CD4-positive, alpha-beta T cell (primary cell): ENCODE measurements around the gene PI4KA. TPM values are rescaled to one million over a fixed set of nuclear protein-coding genes. Genes with fewer than 3 reads are reported as not detected.

ENCODE experiments used
- ATAC-seq: fragments of 200-7000 bp; cut with Tn5 transposase; one replicate; pipeline ENCODE4 v1.10.0; 2022; ENCODE audit warnings: mild to moderate bottlenecking; ENCODE audit not compliant: poor library complexity
- CTCF ChIA-PET: fragments of 350-600 bp; sonication (Branson Sonifier 250); formaldehyde crosslinking; loops from one replicate; lab custom pipeline; 2021; ENCODE audit warnings: antibody characterized with exemption, inconsistent platforms; lab: Charles Lee
- POLR2A ChIA-PET: fragments of 350-600 bp; sonication (Branson Sonifier 250); formaldehyde crosslinking; loops from one replicate; lab custom pipeline; 2021; ENCODE audit warnings: antibody characterized with exemption, inconsistent platforms; lab: Charles Lee
- DNase-seq, 14 experiments: peaks; one replicate each; pipeline ENCODE4 v3.0.0-alpha.2; 2013 to 2020; ENCODE audit warnings: mixed read lengths in 2 of 14
- H3K27ac ChIP-seq, 2 donors: one replicate each; pipeline versions ENCODE4 v1.5.1 to v1.7.0; 2013; ENCODE audit warnings: low read length in 2 of 2, low read depth in 1 of 2, mild to moderate bottlenecking in 1 of 2
- H3K27me3 ChIP-seq, 2 experiments: 1 replicate in 1 of 2; 2 replicates in 1 of 2; pipeline versions ENCODE4 v1.6.1 to v1.7.0; 2013; ENCODE audit warnings: low read length in 2 of 2, control low read depth in 1 of 2, mild to moderate bottlenecking in 1 of 2, moderate library complexity in 1 of 2; ENCODE audit not compliant: insufficient read depth in 2 of 2, control insufficient read depth in 1 of 2
- H3K36me3 ChIP-seq: one replicate; pipeline ENCODE4 v1.6.1; 2013; ENCODE audit warnings: low read length, control low read depth; ENCODE audit not compliant: insufficient read depth
- H3K4me1 ChIP-seq: one replicate; pipeline ENCODE4 v1.6.1; 2013; ENCODE audit warnings: low read length, control low read depth; ENCODE audit not compliant: insufficient read depth
- H3K4me3 ChIP-seq: one replicate; pipeline ENCODE4 v1.5.1; 2013; ENCODE audit warnings: mild to moderate bottlenecking, low read length, moderate library complexity
- H3K9me3 ChIP-seq, 2 experiments: 1 replicate in 1 of 2; 2 replicates in 1 of 2; pipeline versions ENCODE4 v1.6.1 to v1.7.0; 2013; ENCODE audit warnings: low read length in 2 of 2, mild to moderate bottlenecking in 2 of 2, control low read depth in 1 of 2, moderate library complexity in 1 of 2; ENCODE audit not compliant: control insufficient read depth in 1 of 2, insufficient read depth in 1 of 2
- H3K27ac Mint-ChIP-seq: one replicate; pipeline ENCODE4 v1.8.0; 2020; ENCODE audit warnings: mixed read lengths
- H3K27me3 Mint-ChIP-seq: one replicate; pipeline ENCODE4 v1.8.0; 2021; ENCODE audit warnings: mixed read lengths
- H3K36me3 Mint-ChIP-seq: one replicate; pipeline ENCODE4 v1.8.0; 2021; ENCODE audit warnings: low read depth, mixed read lengths
- H3K4me1 Mint-ChIP-seq: one replicate; pipeline ENCODE4 v1.8.0; 2021; ENCODE audit warnings: low read depth, mixed read lengths
- H3K4me3 Mint-ChIP-seq: one replicate; pipeline ENCODE4 v1.8.0; 2020; ENCODE audit warnings: mild to moderate bottlenecking, mixed read lengths
- H3K9me3 Mint-ChIP-seq: one replicate; pipeline ENCODE4 v1.8.0; 2020; ENCODE audit warnings: mixed read lengths
- intact Hi-C, 2 experiments: fragments of 100-400 bp; cut with DNase I in 1 of 2; cut with micrococcal nuclease in 1 of 2; formaldehyde crosslinking; loops; one replicate each; pipeline versions ENCODE4 v1.15.1 to v1.9.0; 2023 to 2025; cut with DNase I, micrococcal nuclease
- total RNA-seq, 174 experiments: library from RNA in 2 of 174; stranded (reverse) in 2 of 174; gene quantifications; one replicate each; pipeline ENCODE4 v1.2.3 and lab custom pipeline; 2021 to 2026
- TF ChIP-seq, protein P1 (sequence below): fragments of 200-600 bp; IDR thresholded peaks from one replicate; pipeline ENCODE4 v1.8.0; 2022; ENCODE audit warnings: antibody characterized with exemption, mild to moderate bottlenecking

The PI4KA gene
- total RNA-seq, 2 experiments from 2014 or later, result 137 to 146 TPM

DNA sequence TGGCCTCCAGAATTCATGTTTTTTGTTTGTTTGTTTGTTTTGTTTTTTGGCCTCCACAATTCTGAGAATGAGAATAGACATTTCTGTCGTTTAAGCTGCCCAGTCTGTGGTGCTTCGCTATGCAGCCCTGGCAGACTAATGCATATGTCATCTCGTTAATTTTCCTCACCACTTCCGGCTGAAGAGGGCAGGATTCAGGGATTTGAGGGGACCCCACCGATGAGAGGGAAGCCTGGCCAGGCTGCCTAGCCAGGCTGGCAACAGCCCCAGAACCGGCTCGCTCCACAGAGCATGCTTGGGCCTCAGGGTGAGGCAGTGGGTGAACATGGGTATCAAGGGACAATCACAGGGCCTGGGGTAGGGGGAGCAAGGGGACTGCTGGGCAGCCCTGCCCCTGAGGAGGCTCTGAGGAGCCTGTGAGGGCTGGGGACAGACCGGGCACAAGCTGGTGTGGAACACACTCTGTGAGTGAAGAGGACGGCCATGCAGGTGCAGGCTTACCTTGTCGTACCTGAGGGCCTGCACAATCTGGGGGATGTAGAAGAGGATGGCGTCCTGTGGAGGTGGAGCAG, 132.5 kb downstream of the PI4KA start:
- CTCF ChIA-PET, result no interaction called here
- Mint-ChIP-seq H3K4me3 (no peak overlapping the region), H3K27ac (no peak overlapping the region), H3K9me3 (no peaks in the 10 kb centered on the region), H3K36me3 (peaks cover 62% of the 10 kb centered on the region), H3K27me3 (no peaks in the 10 kb centered on the region), H3K4me1 (no peaks in the 10 kb centered on the region)
- H3K36me3 ChIP-seq, result peaks cover 55% of the 10 kb centered on the region
- H3K4me3 ChIP-seq, result no peak overlapping the region
- DNase-seq (no peak), ATAC-seq (no peak)
- no peaks in the 10 kb centered on the region for H3K9me3 ChIP-seq
- POLR2A ChIA-PET, result no interaction called here
- H3K4me1 ChIP-seq, result no peaks in the 10 kb centered on the region
- intact Hi-C loops, result no loop called here
- TF ChIP-seq, protein P1, sequence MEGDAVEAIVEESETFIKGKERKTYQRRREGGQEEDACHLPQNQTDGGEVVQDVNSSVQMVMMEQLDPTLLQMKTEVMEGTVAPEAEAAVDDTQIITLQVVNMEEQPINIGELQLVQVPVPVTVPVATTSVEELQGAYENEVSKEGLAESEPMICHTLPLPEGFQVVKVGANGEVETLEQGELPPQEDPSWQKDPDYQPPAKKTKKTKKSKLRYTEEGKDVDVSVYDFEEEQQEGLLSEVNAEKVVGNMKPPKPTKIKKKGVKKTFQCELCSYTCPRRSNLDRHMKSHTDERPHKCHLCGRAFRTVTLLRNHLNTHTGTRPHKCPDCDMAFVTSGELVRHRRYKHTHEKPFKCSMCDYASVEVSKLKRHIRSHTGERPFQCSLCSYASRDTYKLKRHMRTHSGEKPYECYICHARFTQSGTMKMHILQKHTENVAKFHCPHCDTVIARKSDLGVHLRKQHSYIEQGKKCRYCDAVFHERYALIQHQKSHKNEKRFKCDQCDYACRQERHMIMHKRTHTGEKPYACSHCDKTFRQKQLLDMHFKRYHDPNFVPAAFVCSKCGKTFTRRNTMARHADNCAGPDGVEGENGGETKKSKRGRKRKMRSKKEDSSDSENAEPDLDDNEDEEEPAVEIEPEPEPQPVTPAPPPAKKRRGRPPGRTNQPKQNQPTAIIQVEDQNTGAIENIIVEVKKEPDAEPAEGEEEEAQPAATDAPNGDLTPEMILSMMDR, result no peak
- H3K27ac ChIP-seq, result no peak overlapping the region
- no peaks in the 10 kb centered on the region for H3K27me3 ChIP-seq

DNA sequence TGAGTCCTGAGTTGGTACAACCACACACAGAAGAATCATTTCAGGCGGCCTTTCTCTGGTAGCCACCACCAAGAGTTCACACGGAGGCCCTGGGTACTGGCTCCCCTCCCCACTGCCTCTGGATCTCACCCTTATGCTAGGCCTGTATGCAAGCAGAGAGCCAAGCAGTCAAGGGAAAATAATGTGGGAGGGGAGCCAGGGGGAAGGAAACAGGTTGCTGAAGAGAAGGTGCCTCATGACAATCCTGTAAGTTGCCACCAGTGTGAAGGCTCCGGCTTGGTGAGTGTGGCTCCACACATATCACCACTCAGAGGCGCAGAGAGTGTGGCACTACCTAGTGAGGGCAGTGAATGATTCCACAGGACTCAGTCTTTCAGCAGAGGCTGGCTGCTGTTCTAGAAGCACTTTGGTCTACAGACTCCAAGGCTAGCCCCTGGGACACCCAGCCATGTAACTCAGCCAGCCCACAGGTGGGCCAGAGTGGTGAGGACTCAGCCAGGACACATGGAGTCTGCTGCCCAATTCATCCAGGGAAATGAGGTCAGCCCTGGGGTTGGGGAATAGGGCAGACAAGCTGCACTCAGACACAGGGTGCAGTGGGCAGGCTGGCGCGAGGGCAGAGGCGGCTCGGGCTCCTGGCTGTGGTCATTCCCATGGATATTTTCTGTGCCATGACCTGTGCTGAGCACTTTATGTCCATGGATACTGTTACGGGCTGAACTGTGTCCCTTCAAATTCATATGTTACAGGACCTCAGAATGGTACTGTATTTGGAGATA, 133.7 kb downstream of the PI4KA start:
- TF ChIP-seq, protein P1, result no peak
- H3K36me3 ChIP-seq, result peaks cover 55% of the 10 kb centered on the region
- CTCF ChIA-PET, result no interaction called here
- intact Hi-C loops, result no loop called here
- no peaks in the 10 kb centered on the region for H3K9me3 ChIP-seq
- no peaks in the 10 kb centered on the region for H3K27me3 Mint-ChIP-seq
- H3K4me1 Mint-ChIP-seq, result no peaks in the 10 kb centered on the region
- H3K4me3 ChIP-seq, result no peak overlapping the region
- peaks cover 65% of the 10 kb centered on the region for H3K36me3 Mint-ChIP-seq
- H3K9me3 Mint-ChIP-seq, result no peaks in the 10 kb centered on the region
- H3K4me1 ChIP-seq, result no peaks in the 10 kb centered on the region
- no peak overlapping the region for H3K4me3 Mint-ChIP-seq
- POLR2A ChIA-PET, result no interaction called here
- DNase-seq, result no peak
- no peak overlapping the region for H3K27ac Mint-ChIP-seq
- no peak overlapping the region for H3K27ac ChIP-seq
- H3K27me3 ChIP-seq, result no peaks in the 10 kb centered on the region
- no peak for ATAC-seq

DNA sequence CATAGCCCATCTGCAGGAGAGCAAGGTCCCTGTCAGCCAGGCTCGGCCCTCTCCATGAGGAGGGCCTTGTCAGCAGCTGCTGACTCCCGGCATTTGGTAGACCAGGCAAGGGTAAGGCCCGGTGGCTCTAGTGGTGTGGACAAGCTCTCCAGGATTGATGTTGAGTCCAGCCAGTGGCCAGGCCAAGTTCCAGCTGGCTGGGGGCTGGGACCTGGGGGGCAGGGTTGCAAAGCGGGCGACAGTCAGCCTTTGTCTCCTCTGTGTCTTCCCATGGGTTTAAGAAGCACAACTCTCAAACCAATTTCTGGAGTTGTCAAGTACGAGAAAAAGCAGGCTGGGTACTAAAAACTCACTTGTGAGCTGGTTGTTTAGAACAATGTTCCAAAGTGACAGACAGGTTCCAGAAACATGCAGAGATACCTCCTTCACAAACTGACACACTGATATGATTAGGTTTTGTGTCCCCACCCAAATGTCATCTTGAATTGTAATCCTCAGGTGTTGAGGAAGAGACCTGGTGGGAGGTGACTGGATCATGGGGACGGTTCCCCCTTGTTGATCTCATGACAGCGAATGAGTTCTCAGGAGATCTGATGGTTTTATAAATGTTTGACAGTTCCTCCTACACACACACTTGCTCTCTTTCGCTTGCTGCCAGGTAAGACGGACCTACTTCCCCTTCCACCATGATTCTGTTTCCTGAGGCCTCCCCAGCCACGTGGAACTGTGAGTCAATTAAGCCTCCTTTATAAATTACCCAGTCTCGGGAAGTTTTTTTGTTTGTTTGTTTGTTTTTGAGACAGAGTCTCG, 137.0 kb downstream of the PI4KA start:
- H3K4me1 Mint-ChIP-seq, result no peaks in the 10 kb centered on the region
- TF ChIP-seq, protein P1, result no peak
- DNase-seq (no peak), ATAC-seq (no peak)
- Histone ChIP-seq H3K9me3 (no peaks in the 10 kb centered on the region), H3K27ac (no peak overlapping the region), H3K27me3 (no peaks in the 10 kb centered on the region), H3K36me3 (peaks cover 26% of the 10 kb centered on the region), H3K4me1 (no peaks in the 10 kb centered on the region), H3K4me3 (no peak overlapping the region)
- POLR2A ChIA-PET, result no interaction called here
- intact Hi-C loops, result no loop called here
- H3K36me3 Mint-ChIP-seq, result peaks cover 35% of the 10 kb centered on the region
- H3K27me3 Mint-ChIP-seq, result no peaks in the 10 kb centered on the region
- H3K27ac Mint-ChIP-seq, result no peak overlapping the region
- H3K9me3 Mint-ChIP-seq, result no peaks in the 10 kb centered on the region
- CTCF ChIA-PET, result no interaction called here
- H3K4me3 Mint-ChIP-seq, result no peak overlapping the region
